WTC11 (cell line): ENCODE measurements around the gene NTN5. TPM values are rescaled to one million over a fixed set of nuclear protein-coding genes. Genes with fewer than 3 reads are reported as not detected.
A peak's percentile ranks its signal among the peaks of the same experiment; 100 is the strongest.

Source experiments
- ATAC-seq: fragments of 200-7000 bp; cut with Tn5 transposase; 2 replicates; pipeline ENCODE4 v1.10.0; 2021; ENCODE audit warnings: mild to moderate bottlenecking, moderate library complexity
- CTCF ChIA-PET: fragments of 300-600 bp; sonication (Branson Sonifier 250); formaldehyde crosslinking; loops from one replicate; lab custom pipeline; 2021; ENCODE audit warnings: antibody characterized with exemption; lab: Charles Lee
- POLR2A ChIA-PET: fragments of 350-600 bp; sonication (Branson Sonifier 250); formaldehyde crosslinking; loops from one replicate; lab custom pipeline; 2021; ENCODE audit warnings: antibody characterized with exemption; lab: Charles Lee
- DNase-seq: peaks from one replicate; pipeline ENCODE4 v3.0.0; 2021; ENCODE audit warnings: low spot score
- H3K27ac Mint-ChIP-seq: 2 replicates; pipeline ENCODE4 v1.8.0; 2021; ENCODE audit warnings: mixed read lengths
- H3K27me3 Mint-ChIP-seq: 2 replicates; pipeline ENCODE4 v1.8.0; 2021; ENCODE audit warnings: low read depth, mild to moderate bottlenecking, moderate library complexity, mixed read lengths
- H3K36me3 Mint-ChIP-seq: 2 replicates; pipeline ENCODE4 v1.8.0; 2021; ENCODE audit warnings: mixed read lengths
- H3K4me1 Mint-ChIP-seq: 2 replicates; pipeline ENCODE4 v1.8.0; 2022; ENCODE audit warnings: mixed read lengths
- H3K4me3 Mint-ChIP-seq: 2 replicates; pipeline ENCODE4 v1.8.0; 2021; ENCODE audit warnings: mild to moderate bottlenecking, moderate library complexity, mixed read lengths
- H3K9me3 Mint-ChIP-seq: 2 replicates; pipeline ENCODE4 v1.8.0; 2021; ENCODE audit warnings: mixed read lengths
- FOXP1 ChIP-seq: sonication (generic); formaldehyde crosslinking; IDR thresholded peaks from 2 replicates; pipeline ENCODE4 v1.8.0; 2022; ENCODE audit warnings: missing genetic modification reagents, mild to moderate bottlenecking, moderate library complexity, borderline replicate concordance
- MYBL2 ChIP-seq: sonication (generic); formaldehyde crosslinking; IDR thresholded peaks from 2 replicates; pipeline ENCODE4 v1.8.1; 2023; ENCODE audit warnings: mild to moderate bottlenecking, moderate library complexity, missing genetic modification reagents
- NFE2L1 ChIP-seq: sonication (generic); formaldehyde crosslinking; IDR thresholded peaks from 2 replicates; pipeline ENCODE4 v1.8.1; 2023; ENCODE audit warnings: missing genetic modification reagents
- RELA ChIP-seq: sonication (generic); formaldehyde crosslinking; IDR thresholded peaks from 2 replicates; pipeline ENCODE4 v1.8.1; 2022; ENCODE audit warnings: missing genetic modification reagents, mild to moderate bottlenecking, borderline replicate concordance
- SP1 ChIP-seq: sonication (generic); formaldehyde crosslinking; conservative IDR thresholded peaks from 2 replicates; pipeline ENCODE4 v1.8.1; 2022; ENCODE audit warnings: missing genetic modification reagents
- TP53 ChIP-seq: sonication (generic); formaldehyde crosslinking; IDR thresholded peaks from 2 replicates; pipeline ENCODE4 v1.8.1; 2023; ENCODE audit warnings: mild to moderate bottlenecking, missing genetic modification reagents
- ZNF425 ChIP-seq: fragments of 250-450 bp; sonication (Bioruptor Pico); conservative IDR thresholded peaks from 2 replicates; pipeline ENCODE4 v1.9.0; 2021; ENCODE audit warnings: mild to moderate bottlenecking
- ZNF671 ChIP-seq: fragments of 250-450 bp; sonication (Bioruptor Pico); IDR thresholded peaks from 2 replicates; pipeline ENCODE4 v1.8.0; 2021; ENCODE audit warnings: mild to moderate bottlenecking
- total RNA-seq: library from RNA; stranded (reverse); gene quantifications from 3 replicates; pipeline ENCODE4 v1.2.3, GENCODE V29; 2021
- TF ChIP-seq, protein P1 (sequence below): sonication (generic); formaldehyde crosslinking; IDR thresholded peaks from 2 replicates; pipeline ENCODE4 v1.8.1; 2023; ENCODE audit warnings: mild to moderate bottlenecking, missing genetic modification reagents
- TF ChIP-seq, protein P2 (sequence below): sonication (generic); formaldehyde crosslinking; IDR thresholded peaks from 2 replicates; pipeline ENCODE4 v1.8.0; 2023; ENCODE audit warnings: mild to moderate bottlenecking, missing genetic modification reagents
- TF ChIP-seq, protein P3 (sequence below): sonication (generic); formaldehyde crosslinking; IDR thresholded peaks from 2 replicates; pipeline ENCODE4 v1.8.1; 2022; ENCODE audit warnings: mild to moderate bottlenecking, missing genetic modification reagents, moderate library complexity, borderline replicate concordance

Gene NTN5
- total RNA-seq, 1 experiment from 2014 or later = 0.28 TPM

DNA sequence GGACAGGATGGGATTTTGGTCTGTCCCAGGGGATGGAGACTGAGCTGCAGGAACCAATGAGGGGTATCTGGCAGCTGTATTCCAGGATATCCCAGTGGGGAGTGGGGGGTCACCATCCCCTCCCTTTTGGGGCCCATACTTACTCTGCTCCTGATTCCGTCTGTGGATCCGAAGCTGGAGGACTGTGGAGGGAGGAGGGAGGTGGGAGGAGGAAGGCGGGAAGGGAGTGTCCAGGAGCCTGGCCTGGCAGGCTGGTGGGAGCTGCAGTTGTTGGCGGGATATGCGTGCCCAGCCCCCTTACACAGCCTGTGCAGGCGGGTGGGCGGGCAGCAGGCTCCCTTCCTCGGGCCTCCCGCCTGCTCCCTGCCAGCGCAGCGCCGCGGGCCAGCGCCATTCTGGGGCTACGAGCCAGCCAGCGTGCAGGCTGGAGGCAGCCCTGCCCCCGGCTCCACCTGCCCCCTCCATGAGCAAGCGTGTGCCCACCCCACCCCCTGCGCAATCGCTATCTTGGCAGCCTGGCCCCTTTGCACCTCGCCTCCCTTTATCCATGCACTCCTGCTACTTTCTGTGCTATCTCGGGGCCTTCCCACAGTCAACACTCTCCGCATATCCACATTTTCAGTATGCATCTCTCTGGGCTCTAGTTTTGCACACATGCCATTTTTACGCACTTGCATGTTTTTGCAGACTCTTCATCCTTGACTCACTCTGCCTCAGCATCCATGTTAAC, 43.9 kb upstream of the NTN5 start (continued):
- 0 out of 2 replicates have a peak, but pooled peaks have one; percentile 34 for TF ChIP-seq SP1 (CRISPR knock-in tag)

DNA sequence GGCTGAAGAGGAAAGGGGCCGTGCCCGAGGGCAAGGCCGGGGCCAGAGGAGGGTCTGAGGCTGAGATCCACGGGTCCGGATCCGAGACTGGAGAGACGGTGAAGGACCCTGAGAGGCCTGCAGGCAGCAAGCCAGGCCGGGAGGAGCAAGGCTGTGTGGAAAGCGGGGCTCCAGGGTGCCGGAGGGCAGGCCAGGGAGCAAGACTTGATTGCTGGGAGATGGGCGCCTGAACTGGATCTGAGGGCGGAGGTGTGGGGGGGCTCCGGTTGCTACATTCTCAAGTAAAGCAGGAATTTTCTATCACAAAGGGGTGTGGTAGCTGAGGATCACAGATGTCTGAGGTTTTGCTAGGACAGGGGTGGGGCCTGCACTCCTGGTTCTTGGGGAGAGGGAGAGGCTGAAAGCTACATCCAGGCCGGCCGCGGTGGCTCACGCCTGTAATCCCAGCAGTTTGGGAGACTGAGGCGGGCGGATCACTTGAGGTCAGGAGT, 42.9 kb upstream of the NTN5 start:
- Mint-ChIP-seq H3K36me3 (peaks cover 14% of the 10 kb centered on the region), H3K27ac (no peak overlapping the region), H3K4me3 (peak overlapping the region; percentile 79), H3K9me3 (peaks cover 7% of the 10 kb centered on the region), H3K27me3 (peaks cover 3% of the 10 kb centered on the region; the same call in 1 of the 2 replicates), H3K4me1 (peaks cover 44% of the 10 kb centered on the region)
- no peak for ATAC-seq
- ChIA-PET POLR2A (interaction anchor here (1.0 to 1.4 kb wide), 3 partner anchors 9 to 70 kb away, joined by 3 to 6 read pairs (median 3); partner anchors contain the start of gene FUT2), CTCF (interaction anchor here (0.6 to 4.7 kb wide), 8 partner anchors 9 to 613 kb away, joined by 3 to 31 read pairs (median 6); partner anchors contain the start of gene CA11)
- TF ChIP-seq MYBL2 = no peak
- TF ChIP-seq TP53 (CRISPR knock-in tag) = no peak
- TF ChIP-seq, protein P1, sequence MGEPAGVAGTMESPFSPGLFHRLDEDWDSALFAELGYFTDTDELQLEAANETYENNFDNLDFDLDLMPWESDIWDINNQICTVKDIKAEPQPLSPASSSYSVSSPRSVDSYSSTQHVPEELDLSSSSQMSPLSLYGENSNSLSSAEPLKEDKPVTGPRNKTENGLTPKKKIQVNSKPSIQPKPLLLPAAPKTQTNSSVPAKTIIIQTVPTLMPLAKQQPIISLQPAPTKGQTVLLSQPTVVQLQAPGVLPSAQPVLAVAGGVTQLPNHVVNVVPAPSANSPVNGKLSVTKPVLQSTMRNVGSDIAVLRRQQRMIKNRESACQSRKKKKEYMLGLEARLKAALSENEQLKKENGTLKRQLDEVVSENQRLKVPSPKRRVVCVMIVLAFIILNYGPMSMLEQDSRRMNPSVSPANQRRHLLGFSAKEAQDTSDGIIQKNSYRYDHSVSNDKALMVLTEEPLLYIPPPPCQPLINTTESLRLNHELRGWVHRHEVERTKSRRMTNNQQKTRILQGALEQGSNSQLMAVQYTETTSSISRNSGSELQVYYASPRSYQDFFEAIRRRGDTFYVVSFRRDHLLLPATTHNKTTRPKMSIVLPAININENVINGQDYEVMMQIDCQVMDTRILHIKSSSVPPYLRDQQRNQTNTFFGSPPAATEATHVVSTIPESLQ (CRISPR knock-in tag) = no peak
- no peak for TF ChIP-seq ZNF671
- no peak for TF ChIP-seq NFE2L1 (CRISPR knock-in tag)
- TF ChIP-seq RELA = no peak
- TF ChIP-seq, protein P2, sequence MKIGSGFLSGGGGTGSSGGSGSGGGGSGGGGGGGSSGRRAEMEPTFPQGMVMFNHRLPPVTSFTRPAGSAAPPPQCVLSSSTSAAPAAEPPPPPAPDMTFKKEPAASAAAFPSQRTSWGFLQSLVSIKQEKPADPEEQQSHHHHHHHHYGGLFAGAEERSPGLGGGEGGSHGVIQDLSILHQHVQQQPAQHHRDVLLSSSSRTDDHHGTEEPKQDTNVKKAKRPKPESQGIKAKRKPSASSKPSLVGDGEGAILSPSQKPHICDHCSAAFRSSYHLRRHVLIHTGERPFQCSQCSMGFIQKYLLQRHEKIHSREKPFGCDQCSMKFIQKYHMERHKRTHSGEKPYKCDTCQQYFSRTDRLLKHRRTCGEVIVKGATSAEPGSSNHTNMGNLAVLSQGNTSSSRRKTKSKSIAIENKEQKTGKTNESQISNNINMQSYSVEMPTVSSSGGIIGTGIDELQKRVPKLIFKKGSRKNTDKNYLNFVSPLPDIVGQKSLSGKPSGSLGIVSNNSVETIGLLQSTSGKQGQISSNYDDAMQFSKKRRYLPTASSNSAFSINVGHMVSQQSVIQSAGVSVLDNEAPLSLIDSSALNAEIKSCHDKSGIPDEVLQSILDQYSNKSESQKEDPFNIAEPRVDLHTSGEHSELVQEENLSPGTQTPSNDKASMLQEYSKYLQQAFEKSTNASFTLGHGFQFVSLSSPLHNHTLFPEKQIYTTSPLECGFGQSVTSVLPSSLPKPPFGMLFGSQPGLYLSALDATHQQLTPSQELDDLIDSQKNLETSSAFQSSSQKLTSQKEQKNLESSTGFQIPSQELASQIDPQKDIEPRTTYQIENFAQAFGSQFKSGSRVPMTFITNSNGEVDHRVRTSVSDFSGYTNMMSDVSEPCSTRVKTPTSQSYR (CRISPR knock-in tag) = no peak
- TF ChIP-seq ZNF425 = no peak
- TF ChIP-seq FOXP1 = no peak
- DNase-seq = no peak

DNA sequence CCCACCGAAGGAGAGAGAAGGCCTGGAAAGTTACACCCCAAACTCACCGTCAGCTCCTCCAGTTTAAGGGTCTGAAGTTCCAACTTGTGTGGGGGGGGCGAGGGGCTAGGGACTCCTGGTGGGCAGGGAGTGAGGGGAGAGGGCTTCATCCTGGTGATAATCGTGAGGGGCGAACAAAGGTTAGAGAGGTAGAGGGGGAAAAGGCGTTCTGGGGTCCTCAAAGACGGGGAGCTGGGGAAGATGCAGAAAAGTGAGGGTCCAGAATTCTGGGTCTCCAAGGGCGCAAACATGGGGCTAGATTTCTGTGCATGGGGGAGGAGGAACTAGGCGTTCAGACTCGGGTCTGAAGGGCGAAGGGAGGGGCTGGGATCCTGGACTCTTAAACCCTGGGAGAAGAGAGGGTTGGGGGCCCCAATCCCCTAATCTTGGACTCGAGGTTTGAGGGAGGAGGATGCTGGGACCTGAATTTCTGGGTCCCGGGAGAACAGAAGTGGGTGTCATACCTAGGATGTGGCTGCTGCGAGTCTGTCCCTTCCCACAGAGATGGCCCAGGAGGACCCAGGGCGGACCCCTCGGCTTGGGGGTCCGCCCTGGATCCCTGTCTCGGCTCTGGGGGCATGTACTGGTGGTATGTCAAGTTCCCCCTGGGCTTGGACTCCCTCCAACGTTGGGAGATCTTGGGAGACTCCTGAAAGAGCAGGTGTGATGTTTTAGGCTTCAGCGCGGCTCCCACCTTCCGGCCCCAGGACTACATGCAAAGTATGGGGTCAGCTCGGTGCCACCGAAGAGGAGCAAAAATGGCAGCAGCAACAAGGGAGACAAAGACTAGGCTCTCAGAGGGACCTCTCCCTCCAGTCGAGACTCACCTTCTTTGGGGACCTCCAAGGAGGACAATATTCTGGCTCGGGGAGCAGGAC, 42.2 kb upstream of the NTN5 start:
- ChIA-PET POLR2A (interaction anchor here (1.1 to 2.3 kb wide), 3 partner anchors 10 to 32 kb away, joined by 3 to 20 read pairs (median 4); partner anchors contain the start of genes FUT2 and IZUMO1), CTCF (interaction anchor here (1.1 to 4.7 kb wide), 11 partner anchors 10 to 256 kb away, joined by 3 to 51 read pairs (median 7); partner anchors contain the start of genes CA11, FUT2 and RASIP1)
- peaks cover 38% of the 10 kb centered on the region for H3K4me1 Mint-ChIP-seq
- ATAC-seq = no peak
- peaks cover 3% of the 10 kb centered on the region; the same call in 1 of the 2 replicates for H3K27me3 Mint-ChIP-seq
- 0 out of 2 replicates have a peak overlapping the region, but pooled peaks have one; percentile 32 for H3K27ac Mint-ChIP-seq
- H3K36me3 Mint-ChIP-seq = peaks cover 14% of the 10 kb centered on the region
- 0 out of 2 replicates have a peak, but pooled peaks have one; percentile 29 for TF ChIP-seq ZNF671
- TF ChIP-seq, protein P3, sequence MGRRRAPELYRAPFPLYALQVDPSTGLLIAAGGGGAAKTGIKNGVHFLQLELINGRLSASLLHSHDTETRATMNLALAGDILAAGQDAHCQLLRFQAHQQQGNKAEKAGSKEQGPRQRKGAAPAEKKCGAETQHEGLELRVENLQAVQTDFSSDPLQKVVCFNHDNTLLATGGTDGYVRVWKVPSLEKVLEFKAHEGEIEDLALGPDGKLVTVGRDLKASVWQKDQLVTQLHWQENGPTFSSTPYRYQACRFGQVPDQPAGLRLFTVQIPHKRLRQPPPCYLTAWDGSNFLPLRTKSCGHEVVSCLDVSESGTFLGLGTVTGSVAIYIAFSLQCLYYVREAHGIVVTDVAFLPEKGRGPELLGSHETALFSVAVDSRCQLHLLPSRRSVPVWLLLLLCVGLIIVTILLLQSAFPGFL (CRISPR knock-in tag) = no peak
- peaks cover 7% of the 10 kb centered on the region for H3K9me3 Mint-ChIP-seq
- peak overlapping the region; percentile 79 for H3K4me3 Mint-ChIP-seq
- DNase-seq = peak; percentile 24
